ENCODE results near the gene HIVEP3. TPM values are rescaled to one million over a fixed set of nuclear protein-coding genes. Genes with fewer than 3 reads are reported as not detected.
A peak's percentile ranks its signal among the peaks of the same experiment; 100 is the strongest.

HIVEP3 gene
- total RNA-seq, 1 donor from 2014 or later = 11.0 TPM

DNA sequence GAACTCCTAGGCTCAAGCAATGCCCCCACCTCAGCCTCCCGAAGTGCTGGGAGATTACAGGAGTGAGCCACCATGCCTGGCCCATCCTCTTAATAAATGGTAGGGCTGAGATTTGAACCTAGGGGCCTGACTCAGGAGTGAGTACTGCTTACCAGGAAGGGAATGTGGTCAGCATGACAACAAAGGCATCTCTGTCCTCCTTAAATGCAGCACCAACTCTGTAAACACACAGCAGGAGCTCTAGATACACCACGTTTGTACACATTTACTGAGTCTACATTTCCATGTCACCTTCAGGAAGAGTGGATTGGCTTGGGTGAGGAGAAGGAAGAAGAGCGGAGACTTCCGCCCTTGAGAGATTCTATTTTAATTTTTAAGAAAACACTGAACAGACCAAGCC is 38.5 kb downstream of the HIVEP3 start:
- intact Hi-C loops (cut with DNase I) = no loop called here
- no peak for ATAC-seq

DNA sequence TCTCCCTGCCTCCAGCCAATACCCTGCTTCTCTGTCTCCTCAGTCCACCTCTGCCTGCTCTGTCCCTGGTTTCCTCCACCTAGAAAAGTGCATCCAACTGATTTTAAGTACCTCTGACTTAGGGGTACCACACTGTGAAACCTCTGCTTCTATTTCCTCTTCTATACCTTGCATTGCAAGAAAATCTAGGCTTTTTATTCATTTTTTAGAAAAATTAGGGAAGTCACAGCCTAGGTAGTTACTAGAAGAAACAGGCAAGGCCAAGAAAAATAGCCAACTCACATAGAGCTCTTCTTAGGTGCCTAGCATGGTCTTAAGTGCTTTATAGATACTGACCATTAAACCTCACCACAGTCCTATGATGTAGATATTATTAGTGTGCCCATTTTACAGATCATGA is 39.1 kb downstream of the HIVEP3 start:
- intact Hi-C loops (cut with DNase I) = no loop called here
- DNase-seq (ENCODE audit: low spot score) = no peak
- no peak for ATAC-seq

More for the DNA sequence above, 38.5 kb downstream of the HIVEP3 start:
- no peak for DNase-seq (ENCODE audit: low spot score)

DNA sequence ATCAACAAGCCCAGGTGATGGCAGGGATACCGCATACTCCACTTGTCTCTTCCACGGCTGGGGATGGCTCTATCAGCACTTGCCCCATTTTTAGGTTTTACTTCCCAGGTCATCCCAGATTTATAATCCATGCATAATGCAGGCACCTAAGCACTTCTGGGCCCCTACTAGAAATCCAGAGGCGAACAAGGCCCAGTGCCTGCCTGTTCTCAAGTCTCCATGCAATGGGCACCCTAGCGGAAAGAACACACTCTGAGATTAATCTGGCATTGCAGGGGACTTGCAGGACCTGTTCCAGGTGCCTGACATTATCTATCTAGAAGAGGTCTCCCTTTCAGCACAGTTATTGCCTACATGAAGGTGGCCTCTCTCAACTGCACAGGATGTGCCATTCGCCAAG is 39.8 kb downstream of the HIVEP3 start:
- DNase-seq (ENCODE audit: low spot score) (no peak), ATAC-seq (no peak)
- intact Hi-C loops (cut with DNase I) = no loop called here

DNA sequence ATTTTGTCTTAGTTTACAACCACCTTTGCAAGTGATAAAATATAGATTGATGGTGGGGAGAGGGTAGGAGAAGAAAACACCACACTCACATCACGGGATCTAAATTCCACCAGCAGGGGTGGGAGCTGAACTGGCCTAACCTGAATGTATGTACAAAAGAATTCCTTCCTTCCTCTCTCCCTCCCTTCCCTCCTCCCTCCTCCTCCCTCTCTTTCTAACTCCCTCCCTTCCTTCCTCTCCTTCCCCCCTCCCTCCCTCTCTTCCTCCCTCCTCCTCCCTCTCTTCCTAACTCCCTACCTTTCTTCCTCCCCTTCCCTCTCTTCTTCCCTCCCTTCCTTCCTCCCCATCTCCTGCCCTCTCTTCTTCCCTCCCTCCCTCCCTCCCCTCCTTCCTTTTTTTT is 40.2 kb downstream of the HIVEP3 start:
- no peak for DNase-seq (ENCODE audit: low spot score)
- ATAC-seq = no peak
- intact Hi-C loops (cut with DNase I) = no loop called here

DNA sequence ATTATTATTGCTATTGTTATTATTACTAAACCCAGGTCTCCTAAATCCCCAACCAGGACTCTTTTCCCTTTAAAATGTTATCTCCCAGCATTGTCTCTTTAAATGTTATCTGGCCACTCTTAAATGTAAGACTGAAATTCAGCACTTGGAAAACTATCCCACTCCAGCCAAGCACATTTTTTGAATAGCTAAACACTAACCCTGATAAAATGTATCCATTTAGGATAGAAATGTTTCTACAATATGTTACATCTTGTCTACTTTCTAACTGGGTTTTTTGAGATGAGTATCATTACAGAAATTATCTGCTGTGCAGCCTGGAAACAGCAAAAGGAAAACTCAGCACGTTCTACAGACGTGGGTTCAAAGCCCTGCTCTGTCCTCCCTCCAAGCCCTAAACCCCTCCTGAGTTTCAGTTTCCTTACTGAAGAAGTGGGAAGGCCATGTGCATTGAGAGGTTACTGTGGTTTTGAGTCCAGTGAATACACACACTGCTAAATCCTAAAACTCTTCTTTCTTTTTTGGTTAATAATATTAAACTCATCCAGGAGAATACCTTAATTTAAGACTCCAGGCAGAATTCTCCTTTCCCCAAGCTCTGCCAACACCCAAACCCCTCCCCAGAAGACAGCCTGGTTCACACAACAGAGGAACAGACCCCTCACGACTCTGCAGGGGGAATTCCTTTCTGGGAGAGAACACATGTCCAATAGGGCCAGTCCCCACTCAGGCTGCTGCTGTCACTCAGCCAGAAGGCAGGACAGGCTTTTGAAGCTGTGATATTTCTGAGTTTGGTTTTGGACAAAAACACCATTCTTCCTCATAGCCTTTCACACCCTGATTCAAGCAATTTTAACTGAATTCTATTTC is 41.9 kb downstream of the HIVEP3 start:
- no peak for DNase-seq (ENCODE audit: low spot score)
- intact Hi-C loops (cut with DNase I) = no loop called here
- ATAC-seq = no peak

DNA sequence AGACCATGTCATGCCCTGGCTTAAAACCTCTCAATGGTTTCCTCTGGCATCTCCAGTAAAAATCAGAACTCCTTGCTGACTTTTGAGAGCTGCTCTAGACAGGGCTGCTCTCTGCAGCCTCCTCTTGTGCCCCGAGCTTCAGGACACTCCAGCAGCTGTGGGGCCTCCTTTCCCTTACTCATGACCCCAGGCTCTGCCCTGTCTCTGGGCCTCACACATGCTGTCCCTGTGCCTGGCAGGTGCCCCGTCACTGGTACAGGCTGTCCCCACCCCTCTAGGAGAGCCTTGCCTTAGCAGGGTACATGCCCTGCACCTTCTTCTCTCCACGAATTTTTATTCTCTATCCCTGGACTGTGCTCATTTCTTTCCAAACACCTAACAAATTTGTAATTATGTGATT is 43.2 kb downstream of the HIVEP3 start:
- no peak for DNase-seq (ENCODE audit: low spot score)
- no peak for ATAC-seq
- intact Hi-C loops (cut with DNase I) = no loop called here

DNA sequence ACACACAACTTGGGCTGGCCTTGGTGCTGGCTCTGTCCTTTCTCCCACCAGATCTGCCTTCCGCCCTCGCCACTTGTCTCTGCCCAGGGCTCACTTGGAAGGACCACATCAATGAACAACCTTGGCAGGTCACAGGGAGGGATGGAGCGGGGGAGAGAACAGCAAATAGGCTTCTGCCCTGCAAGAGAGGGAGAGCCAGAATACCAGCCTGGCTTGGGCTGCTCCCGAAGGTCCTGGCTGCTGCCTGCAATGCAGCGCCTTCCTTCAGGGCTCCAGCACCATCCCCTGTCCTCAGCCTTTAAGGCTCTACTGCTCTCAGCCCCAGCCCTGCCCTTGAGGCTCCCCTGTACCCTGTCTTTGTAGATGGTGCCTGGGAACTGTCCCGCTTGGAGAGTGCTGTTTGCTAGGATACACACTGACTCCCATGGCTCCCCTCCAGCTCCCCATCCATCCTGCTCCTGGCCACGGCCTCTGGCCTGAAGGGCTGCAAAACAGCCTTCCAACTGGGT is 43.8 kb downstream of the HIVEP3 start:
- ATAC-seq = no peak
- no peak for DNase-seq (ENCODE audit: low spot score)
- intact Hi-C loops (cut with DNase I) = no loop called here

DNA sequence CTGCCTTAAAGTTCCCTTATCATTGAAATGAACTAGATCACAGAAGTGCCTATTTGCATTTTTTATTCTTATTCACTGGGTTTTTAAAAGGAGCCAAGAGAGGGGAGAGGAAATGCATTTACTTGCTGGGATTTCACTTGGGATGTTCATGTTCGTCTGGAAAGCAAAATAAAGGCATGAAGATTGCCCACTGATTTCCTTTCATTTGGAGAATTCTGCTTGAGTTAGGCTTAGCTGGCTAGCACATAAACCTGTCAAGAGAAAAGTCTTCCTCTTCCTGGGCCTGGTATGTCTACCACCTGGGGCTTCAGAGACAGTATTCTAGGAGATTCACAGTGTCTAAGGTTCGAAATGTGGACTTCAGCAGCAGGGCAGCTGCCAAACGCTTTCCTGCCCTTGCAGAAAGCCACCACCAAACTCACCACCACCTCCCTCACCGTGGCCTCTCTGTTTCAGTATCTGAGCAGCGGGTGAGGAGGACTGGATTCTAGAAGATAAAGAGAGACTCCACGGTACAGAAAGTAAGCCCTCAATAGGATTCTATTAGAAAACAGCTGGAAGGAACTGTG is 44.5 kb downstream of the HIVEP3 start:
- DNase-seq (ENCODE audit: low spot score) = no peak
- no peak for ATAC-seq
- intact Hi-C loops (cut with DNase I) = no loop called here

DNA sequence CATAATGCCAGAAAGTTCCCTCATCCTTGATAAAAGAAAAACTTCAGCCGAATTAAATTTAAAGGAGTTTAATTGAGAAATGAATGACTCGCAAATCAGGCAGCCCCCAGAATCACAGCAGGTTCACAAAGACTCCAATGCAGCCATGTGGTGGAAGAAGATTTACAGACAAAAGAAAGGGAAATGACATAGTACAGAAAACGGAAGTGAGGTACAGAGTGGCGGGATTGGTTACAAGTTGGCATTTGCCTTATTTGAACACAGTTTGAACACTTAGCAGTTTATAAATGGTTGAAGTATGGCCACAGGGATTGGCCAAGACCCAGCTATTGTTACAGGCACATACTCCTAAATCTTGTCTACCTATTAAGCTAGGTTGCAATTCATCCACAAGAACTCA is 46.6 kb downstream of the HIVEP3 start:
- intact Hi-C loops (cut with DNase I) = no loop called here
- no peak for ATAC-seq

DNA sequence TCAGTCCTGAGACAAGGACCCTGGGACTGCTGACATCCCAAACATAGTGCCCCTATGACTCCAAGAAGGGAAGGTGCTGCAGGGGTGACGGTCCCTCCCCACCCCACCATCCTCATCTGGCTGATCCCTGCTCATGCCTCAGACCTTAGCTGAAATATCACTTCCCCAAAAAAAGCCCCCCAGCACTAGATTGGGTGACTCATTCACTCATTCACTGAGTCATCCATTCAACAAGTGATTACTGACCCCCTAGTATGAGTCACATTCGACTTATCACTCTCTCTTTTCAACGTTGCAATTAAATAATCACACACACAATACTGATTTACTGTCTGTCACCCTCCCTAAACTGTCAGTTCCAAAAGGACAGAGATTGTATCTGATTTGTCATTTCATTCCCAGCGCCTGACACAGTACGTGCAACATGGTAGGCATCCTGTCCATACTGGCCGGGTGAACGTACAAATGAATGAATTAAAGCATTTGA is 48.6 kb downstream of the HIVEP3 start:
- intact Hi-C loops (cut with DNase I) = no loop called here
- no peak for ATAC-seq
- no peak for DNase-seq (ENCODE audit: low spot score)

More for the DNA sequence above, 46.6 kb downstream of the HIVEP3 start:
- no peak for DNase-seq (ENCODE audit: low spot score)

DNA sequence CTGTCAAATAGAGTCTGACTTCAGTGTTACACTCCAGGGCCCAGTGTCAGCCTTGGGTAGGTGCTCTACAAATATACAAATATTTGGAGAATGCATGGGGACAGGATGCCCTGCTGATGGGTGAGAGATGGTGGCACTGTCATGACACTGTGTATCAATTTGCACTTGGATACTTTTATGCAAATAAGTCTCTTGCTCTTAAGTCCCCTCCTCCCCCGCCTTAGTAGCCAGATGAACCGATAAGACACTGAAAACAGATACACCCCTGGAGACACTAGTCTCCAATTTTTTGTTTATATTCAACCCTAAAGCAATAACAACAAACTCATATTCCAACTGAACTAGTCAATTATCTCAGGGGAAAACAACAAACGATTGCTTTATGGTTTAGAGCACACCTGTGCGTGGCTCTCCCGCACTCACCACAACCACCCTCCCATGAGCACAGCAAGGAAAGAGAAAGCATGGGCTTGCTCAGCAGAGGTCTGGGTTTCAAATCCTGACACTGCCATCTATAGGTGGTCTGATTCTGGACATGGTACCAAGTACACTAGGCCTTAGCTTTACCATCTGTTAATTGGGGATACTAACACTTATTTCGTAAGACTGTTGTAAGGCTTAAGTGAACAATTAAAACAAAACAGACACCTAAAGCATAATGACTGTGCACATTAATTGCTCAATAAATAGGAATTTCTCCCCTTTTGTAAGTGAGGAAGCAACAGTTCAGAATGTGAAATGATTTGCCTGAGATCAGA is 50.3 kb downstream of the HIVEP3 start:
- DNase-seq (ENCODE audit: low spot score) = no peak
- peak; percentile 49 for ATAC-seq
- intact Hi-C loops (cut with DNase I) = no loop called here

DNA sequence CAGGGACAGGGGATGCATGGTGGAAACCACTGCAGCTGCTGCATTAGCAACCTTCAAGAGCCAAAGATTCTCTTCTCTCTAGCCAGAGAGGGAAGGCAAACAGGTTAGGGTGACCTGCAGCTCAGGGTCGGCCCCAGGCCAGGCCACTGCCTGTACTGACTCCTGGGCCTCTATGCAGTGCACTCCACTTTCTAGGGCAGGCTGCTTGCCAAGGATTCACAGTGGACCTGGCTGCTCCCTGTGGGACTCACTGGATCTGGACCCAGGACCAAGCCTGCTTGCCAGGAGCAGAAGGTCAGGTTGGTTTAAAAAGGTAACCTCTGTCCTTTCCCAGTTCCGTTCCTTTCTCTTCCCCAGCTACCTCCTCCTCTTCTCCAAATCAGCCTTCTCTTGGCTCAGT is 52.4 kb downstream of the HIVEP3 start:
- intact Hi-C loops (cut with DNase I) = no loop called here
- DNase-seq (ENCODE audit: low spot score) = no peak
- ATAC-seq = peak; percentile 9

DNA sequence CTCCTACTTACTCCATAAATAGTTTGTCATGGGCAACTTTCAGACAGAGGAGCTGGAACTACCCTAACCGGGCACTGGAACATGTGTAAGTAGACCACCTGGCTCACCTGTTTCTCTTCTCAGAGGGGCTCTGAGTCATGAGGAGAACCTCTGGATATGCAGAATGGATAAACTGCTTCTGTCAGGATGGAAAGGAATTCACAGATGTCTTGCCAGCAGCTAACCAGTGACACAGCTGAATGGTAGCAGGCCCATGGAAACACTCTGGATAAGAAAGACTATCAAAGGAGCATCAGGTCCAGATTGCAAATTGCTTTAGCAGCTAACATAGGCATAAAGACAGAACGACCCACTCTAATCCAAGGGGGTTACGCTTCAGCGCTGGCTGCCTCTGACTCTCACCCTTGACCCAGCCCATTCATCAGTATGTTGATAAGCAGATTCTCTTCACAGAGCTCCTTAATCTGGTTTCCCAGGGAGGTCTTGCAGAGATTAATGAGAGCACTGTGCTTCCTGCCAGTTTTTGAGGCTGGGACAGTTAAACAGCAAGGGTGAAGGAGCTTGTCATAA is 54.2 kb downstream of the HIVEP3 start:
- DNase-seq (ENCODE audit: low spot score) (no peak), ATAC-seq (no peak)
- intact Hi-C loops (cut with DNase I) = no loop called here

DNA sequence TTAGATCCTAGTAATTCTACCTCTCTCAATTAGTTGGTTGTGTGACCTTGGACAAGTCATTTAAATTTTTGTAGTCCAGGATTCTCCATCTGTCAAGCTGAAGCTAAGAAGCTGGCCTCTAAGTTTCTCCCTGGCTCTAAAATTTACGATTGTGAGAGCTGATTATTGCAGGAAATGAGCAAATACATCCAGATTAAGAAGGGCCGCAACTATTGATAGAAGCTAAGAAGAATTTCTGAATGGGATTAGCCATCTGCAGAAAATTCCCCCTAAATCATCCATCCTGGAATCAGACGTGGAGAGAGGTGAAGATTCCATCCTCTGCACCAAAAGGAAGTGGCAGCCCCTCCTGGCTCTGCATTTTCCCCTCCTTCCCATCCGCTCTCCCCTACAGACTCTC is 55.0 kb downstream of the HIVEP3 start:
- ATAC-seq (no peak), DNase-seq (ENCODE audit: low spot score) (no peak)
- intact Hi-C loops (cut with DNase I) = no loop called here

DNA sequence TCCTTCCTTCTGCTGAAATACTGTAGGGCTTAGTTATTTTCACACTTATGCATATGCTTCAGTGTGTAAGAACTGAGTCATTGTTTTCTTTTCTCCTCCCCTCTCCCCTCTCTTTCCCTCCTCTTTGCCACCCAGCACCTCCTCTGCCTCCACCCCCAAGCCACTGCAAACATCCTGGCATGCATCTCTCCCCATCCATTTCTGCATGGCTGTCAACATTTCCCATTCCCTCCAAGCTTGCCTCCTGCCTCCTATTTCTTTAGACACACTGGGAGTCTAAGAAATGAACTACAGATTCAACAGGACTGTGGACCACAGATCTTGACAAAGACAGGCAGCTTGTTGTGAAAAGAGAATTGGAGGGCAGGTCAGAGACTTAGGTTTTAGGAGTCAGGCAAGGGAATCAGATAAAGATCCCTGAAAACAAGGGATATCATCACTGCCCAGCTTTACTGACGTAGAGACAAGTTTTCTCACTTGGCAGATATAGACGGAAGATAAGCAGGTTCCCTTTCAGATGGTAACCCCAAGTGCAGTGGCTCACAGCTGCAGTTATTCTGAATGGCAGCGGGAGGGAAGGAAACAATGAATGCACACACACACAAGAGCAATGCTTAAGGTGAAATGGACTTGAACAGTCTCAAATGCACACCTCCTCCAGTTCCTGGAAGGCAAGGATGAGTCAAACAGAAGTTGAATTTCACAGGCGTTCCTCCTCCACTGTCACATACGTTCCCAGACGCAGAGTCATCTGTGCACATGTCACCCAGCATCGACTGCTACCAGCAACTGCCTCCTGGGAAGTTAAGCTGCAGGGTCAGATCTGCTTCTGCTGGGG is 56.1 kb downstream of the HIVEP3 start:
- no peak for DNase-seq (ENCODE audit: low spot score)
- no peak for ATAC-seq
- intact Hi-C loops (cut with DNase I) = no loop called here

DNA sequence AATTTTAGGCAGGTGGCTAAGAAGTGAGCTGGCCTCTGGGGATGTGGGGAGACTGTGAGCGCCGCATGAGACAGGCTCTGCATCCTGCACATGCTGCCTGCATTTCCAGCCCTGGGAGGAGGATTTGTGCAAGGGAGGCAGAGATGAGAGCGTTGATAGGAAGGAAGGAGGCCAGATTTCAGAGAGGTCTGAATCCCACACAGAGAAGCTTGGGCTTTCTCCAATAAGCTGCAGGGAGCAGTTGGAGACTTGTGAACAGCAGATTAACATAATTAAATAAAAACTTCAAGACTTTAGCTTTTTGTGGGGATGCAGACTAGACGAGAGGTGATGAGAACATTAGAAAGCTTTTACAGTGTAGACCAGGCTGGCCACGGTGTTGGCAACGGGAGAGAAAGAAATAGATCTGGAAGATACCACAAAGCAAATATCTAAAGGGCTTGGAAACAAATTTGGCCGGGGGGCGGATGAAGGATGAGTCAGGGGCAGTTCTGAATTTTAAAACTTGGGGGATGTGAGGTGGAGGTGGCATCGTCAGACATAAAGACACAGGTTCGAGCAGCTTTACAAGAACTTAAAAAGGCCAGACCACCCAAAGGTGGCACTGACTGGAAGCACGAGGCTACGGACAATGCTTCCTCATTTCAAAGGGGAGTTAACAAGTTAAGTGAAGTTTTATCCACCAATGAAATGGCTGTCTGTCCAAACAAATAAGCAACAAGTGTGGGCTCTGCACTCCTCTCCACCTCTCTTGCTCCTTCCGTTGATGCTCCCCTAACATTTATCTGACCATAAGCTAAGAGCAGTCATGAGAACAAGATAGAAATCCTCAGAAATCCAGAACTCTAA is 57.0 kb downstream of the HIVEP3 start:
- no peak for DNase-seq (ENCODE audit: low spot score)
- ATAC-seq = no peak
- intact Hi-C loops (cut with DNase I) = no loop called here

DNA sequence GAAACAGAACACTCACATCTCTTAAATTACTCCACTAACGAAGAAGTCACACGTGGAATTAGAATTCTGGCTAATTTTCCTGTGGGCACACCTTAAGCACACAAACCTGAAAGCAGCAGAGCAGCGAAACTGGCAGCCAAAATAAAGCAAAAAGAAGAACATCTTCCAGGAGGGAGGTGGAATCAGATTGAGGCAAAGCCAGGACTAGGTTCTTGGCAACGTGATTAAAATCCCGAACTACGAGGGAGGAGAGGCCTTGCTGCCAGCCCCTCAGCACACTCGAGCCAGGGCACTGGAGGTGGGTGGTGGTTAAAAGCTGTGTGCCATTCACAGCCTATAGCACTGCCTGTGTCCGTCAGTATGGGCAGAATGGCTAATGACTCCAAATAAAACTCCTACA is 58.0 kb downstream of the HIVEP3 start:
- no peak for DNase-seq (ENCODE audit: low spot score)
- ATAC-seq = no peak
- intact Hi-C loops (cut with DNase I) = no loop called here

DNA sequence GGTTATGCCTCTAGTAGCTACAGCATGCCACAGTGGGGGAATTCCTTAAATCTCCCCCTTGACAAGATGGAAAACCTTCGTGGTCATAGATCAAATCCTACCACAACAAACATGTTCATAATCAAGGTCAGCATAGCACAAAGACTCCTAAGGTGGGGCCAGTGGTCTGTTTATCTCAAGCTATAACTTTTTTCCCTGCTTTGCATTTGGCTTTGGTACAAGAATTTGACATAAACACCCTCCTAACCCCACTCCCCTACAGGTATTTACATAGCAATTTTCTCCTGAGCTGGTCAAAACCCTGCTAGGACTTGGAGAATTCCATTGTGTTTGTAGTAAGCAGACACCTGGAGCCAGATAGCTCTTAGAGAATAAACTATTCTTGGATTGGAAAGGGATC is 58.5 kb downstream of the HIVEP3 start:
- DNase-seq (ENCODE audit: low spot score) (no peak), ATAC-seq (no peak)
- intact Hi-C loops (cut with DNase I) = no loop called here

Data from sciatic nerve (tissue), 2 donors.